GM19035 (cell line): Measurements from ENCODE around the gene GPALPP1.
"Not testable (repeated sequence)": the region's sequence is repeated elsewhere in the genome, so short reads cannot be mapped to it uniquely, and the experiment has no call there.

Source experiments
- ATAC-seq: cut with Tn5 transposase; IDR thresholded peaks from one replicate; pipeline ENCODE4 v1.9.1; 2021; ENCODE audit not compliant: unreplicated experiment

GPALPP1 gene

DNA sequence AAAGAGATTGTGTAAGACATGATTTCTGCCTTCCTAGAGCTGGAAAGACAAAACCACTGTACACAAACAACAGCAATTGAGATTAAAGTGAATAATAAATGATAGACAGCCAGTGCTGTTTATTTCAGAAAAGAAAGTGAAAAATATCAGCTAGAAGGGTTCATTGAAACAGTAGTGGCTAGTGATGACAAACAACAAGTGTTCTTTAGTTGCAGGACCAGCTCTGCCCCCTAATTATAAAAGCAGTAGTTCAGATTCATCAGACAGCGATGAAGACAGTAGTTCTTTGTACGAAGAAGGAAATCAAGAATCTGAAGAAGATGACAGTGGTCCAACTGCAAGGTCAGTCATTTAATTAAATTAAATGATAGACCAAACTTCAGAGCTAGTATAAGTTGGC, 14.8 kb downstream of the GPALPP1 start:
- no peak for ATAC-seq

DNA sequence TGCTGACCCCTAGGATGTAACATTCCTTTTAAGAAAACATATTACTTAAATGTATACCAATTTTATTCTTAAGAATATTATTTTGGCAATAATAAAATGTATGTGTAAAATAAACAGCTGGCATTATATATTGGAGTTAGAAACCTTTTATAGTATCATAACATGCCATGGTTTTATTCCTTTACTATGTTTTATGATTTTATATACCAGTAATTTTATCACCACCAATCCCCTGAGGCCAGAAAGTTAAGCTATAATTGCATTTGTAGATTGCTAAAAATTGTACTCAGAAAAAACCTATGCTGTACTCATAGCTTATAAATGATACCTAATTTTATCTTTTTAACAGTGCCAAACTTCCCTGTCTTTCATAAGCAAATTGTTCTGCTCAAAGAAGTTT, 17.9 kb downstream of the GPALPP1 start:
- no peak for ATAC-seq

DNA sequence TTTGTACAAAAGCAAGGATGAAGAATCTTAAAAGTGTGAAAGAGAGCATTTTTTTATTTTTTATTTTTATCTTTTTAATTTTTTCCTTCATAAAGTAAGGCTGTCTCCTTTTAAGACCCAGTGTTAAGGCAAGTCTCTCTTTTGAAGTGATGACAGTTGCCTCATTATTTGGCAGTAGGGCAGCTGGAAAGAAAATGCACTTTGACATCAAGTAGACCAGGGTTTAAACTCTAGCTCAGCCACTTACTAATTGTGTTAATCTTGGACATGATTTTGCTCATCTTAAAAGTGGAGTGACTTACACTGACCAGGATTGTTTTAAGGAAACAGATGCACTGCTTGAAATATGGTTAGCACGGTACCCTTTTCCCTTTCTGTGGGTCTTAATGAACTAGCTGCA, 18.5 kb downstream of the GPALPP1 start:
- ATAC-seq, result no peak

DNA sequence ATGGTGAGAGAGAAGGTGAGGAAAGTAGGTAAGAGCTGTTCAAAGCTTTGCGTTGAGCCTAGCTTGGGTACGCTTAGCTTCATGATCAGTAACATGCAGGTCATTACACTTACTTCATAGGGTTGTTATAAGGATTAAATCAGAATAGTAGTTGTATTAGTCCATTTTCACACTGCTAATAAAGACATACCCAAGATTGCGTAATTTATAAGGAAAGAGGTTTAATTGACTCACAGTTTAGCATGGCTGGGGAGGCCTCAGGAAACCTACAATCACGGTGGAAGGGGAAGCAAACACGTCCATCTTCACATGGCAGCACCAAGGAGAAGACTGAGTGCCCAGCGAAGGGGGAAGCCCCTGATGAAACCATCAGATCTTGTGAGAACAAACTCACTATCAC, 21.9 kb downstream of the GPALPP1 start:
- no peak for ATAC-seq

DNA sequence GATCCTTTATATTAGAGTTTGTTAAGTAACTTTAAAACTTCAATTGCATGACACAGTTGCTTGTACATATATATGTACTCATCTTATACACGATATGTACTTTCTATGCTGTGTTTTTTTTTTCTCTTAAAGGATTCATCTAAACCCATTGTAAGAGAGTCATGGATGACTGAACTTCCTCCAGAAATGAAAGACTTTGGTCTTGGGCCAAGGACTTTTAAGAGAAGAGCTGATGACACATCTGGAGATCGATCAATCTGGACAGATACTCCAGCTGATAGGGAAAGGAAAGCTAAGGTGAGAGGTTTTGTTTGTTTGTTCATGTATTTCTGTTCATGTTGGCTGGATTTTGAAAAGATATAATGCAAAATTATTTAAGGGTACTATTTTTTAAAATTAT, 26.0 kb downstream of the GPALPP1 start:
- no peak for ATAC-seq

DNA sequence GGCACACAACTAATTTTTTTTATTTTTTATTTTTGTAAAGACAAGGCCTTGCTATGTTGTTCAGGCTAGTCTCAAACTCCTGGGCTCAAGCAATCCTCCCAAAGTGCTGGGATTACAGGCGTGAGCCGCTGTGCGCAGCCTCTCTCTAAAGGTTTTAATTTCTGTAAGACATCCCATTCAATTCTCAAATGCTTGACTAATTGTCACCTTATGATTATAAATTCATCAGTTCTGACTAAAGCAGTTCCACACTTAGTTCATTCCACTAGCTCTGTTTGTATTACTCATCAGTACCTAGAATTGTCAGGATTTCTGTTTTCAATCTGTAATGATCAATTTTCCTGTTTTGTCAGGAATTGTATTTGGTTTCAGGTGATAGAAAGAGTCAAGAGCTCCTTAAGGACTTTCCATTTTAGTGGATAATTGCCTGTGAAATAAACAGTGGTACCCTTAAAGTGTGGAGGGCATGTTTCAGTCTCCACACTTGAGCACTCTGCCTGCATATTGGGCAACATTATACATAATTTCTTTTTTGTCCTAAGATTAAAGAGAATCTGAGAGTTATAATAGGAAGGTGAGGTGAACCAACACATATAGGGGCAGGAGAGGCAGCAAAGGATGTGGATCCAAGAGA, 27.6 kb downstream of the GPALPP1 start:
- no peak for ATAC-seq

DNA sequence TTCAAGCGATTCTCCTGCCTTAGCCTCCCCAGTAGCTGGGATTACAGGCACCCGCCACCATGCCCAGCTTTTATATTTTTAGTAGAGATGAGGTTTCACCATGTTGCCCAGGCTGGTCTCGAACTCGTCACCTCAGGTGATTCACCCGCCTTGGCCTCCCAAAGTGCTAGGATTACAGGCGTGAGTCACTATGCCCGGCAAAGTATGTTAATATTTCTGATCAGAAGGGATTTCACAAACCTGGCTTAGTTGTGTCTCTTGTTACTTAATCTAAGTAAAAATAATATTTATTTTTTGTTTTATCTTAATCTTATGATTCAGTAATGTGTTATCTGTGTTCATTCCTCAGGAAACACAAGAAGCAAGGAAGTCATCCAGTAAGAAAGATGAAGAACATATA, 30.6 kb downstream of the GPALPP1 start:
- ATAC-seq, result not testable (repeated sequence)

DNA sequence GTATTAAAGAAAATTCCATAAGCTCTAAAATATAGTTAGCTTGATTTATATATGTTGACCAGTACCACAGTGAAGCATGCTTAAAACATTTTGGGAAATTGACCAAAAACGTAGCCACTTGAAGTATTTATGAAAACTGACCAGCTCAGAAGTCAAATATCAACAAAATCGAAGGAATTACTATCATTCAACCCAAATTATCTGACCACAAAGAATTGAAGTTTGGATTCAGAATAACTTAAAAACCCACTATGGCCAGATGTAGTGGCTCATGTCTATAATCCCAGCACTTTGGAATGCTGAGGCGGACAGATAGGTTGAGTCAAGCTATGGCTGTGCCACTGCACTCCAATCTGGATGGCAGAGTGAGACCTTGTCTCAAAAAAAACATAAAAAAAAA, 31.9 kb downstream of the GPALPP1 start:
- no peak for ATAC-seq

DNA sequence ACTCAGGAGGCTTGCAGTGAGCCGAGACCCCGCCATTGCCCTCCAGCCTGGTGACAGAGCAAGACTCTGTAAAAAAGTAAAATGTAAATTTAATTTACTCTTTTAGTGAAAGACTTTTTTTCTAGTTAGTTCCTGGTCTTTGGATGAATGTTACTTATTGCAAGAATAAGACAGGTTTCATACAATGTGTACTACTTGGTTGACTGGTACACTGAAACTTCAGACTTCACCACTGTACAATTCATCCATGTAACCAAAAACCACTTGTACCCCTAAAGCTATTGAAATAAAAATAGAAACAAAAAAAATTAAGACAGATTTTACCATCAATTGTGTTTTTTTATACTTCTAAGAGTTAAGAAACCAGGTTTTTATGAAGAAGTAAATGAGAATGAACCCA, 35.5 kb downstream of the GPALPP1 start:
- ATAC-seq, result no peak

DNA sequence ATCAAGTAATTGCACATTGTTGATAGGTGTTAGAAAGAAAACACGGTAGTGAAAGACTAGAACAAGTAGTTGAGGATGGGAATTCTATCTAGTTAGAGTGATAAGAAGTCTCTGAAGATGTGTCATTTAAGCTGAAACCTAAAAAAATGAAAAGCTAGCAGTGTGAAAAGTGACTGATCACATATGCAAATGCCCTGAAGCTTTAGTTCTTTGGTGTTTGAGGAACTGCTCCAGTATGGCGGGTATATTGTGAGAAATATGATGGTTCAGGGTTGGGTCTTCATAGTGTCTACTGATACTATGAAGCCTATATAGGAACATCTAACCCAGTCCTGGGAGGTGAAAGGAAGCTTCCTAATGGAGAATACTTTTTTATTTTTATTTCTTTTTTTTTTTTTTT, 45.0 kb downstream of the GPALPP1 start:
- ATAC-seq, result no peak

DNA sequence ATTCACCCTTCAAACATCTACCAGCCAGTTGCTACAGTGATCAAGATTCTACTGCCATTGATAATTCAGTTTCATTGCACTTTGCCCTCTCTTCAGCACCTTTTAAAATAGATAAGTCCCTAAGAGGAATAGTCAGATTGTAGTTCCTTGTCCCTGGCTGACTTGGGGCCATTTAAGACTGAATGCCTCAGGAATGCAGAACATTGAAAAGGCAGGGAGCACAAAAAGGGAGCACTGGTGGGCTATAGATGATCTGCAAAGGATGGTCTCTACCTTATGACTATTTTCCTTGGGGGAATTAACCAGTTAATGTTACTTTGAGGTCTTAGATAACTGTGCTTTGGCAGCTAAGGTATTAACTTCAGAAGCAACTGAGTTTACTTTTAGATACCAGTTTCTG, 46.9 kb downstream of the GPALPP1 start:
- ATAC-seq, result no peak

DNA sequence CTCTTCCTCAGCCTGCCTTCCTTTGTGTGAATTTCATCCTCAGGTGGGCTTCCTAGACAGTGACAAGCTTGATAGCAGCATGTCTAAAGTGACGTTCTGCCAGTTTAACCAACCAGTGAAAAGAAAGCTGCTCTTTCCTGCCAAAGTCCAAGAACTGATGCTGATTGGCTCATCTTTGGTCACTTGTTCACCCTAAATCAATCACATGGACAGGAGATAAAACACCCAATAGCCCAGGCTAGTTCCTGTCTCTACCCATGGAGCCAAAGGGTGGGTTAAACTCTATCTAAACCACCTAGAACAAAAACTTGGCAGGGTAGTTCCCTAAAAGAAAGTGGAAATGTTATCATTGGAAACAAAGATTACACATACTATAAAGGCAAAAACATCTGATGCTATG, 50.8 kb downstream of the GPALPP1 start:
- ATAC-seq, result no peak

DNA sequence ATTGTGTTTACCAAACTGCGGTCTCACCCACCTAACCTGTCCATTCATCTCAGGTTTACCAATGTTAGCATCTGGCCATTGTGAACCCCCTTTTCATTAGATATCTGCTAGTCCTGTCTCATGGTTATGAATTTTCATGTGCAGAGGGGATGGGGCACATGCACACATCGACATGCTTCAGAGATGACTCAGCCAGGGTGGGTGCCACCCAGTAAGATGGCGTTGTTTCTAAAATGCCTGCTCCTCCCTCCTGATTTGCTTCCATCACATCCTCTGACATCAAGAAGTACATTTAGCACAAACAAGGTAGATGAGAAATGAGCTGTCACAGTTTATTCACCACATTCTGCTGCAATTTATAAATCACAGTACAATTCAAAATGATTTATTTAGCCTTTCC, 51.3 kb downstream of the GPALPP1 start:
- no peak for ATAC-seq

DNA sequence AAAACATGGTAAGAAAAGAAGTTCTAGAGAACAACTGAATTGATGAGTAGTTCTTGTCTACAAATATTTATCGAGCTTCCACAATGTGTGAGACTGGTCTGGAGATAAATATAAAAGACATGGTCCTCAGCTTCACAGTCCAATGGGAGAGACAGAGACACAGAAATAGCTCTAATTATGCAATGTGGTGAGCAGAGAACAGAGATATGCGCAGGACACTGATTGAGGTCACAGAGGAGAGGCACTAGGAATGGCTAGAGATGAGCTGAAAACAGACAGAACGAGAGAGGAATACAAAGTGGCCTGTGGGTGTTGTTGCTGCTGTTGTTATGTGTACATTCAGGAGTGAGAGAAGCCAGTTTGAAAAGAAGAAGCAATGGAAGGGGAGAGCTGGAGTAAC, 53.2 kb downstream of the GPALPP1 start:
- ATAC-seq, result no peak

DNA sequence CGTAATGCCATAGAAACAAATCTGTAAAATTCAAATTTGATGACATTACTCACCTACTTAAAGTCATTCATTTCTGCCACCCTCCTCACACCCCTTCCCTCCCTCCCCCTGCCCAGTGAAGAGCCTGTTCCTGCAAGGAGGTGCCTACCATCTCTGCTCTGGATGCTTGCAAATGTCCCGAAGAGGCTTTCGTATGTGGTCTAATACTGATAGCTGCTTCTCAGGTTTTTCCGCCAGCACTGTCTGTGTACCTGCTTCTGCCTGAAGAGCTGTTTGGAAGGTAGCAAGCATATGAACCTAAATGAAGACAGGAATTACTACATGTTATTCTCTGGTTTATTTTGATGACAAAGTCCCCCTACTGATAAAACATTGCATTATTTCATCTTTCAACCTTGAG, 57.1 kb downstream of the GPALPP1 start:
- ATAC-seq, result no peak

DNA sequence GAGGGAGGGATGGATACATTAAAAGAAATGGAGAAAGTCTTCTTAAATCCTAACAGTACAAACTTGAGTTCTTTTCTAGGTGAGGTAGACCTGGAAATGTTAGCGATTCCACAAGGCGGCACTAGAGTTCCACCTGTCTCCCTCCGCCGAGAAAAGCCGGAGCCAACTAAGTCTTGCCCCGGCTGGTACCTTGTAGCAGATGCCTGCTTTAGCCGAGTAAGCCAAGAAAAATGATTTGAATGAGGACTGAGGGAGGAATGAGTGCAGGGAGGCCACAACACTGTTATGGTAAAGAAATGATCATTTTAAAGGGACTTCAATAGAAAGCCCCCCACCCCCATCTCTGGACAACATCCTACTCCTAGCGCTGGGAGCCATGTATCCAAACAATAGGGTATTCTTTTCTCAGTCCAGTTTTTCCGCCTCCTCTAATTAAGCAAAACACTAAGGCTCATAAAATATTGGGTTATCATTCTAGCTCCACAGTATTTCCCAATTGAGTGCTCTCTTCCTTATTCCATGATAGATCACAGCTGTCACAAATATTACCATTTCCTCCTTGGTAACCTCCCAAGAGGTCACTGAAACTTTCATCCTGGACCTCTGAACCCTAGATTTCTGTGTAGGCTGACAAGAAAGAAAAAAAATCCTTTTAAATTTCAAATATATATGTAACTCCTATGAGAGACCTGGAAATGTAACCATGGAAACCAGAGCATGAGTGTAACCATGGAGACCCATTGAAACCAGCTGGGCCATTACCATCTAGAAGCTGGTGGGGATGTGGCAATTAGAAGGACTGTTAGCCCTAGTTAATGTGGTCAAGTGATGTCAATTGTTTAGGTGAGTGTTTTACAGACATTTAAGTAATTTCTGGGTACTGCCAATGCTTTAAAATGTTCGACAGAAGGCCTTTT, 58.3 kb downstream of the GPALPP1 start:
- ATAC-seq, result peak; percentile 75

DNA sequence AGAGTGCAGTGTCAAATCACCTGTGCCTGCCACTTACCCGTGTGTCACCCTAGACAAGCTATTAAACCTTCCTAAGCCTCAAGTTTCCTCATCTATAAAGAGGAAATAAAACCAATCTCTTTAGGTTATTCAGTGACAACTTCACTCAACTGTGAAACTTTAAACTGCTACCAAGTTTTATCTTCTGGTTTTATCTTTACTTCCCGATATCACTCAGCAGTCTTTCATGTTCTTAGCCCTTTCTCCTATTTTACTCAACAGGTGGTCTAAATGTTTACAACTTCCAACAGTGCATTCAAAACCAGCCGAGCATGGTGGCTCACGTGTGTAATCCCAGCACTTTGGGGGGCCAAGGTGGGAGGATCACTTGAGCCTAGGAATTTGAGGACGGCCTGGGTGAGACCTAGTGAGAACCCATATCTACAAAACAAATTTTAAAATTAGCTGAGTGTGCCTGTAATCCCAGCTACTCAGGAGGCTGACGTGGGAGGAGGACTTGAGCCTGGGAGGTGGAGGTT, 59.6 kb downstream of the GPALPP1 start:
- no peak for ATAC-seq

DNA sequence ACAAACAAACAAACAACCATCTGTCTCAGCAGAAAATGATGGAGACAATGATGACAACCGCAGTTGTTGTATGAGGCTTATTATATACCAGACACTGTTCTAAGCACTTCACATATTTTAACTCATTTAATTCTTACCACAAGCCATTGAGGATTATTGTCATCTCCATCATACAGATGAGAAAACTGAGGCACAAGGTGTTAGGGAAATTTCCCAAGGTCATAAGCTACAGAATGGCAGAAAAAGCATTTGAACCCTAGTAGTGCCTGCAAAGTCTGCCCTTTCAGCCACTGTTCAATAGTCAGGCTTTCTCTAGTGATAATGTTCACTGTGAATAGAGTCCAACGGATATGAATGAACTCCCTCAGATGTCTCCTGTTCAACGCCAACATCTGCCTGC, 60.1 kb downstream of the GPALPP1 start:
- no peak for ATAC-seq

DNA sequence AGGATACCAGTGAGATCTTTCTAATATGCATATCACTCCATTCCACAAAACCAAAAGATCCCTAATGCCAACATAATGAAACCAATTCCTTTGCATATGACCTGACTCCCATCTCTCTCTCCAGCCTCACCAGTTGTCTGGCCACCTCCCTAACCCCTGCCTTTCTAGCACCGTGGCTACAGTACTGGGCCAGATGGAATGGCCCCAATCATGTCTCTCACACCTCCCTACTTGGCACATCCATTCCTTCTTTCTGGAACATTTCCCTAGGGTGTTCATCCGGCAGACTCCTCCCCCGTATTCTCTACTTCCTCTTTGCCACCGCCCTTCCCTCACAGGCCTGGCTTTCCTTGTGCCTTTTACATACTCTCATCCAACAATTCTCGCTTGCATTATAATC, 62.0 kb downstream of the GPALPP1 start:
- no peak for ATAC-seq

DNA sequence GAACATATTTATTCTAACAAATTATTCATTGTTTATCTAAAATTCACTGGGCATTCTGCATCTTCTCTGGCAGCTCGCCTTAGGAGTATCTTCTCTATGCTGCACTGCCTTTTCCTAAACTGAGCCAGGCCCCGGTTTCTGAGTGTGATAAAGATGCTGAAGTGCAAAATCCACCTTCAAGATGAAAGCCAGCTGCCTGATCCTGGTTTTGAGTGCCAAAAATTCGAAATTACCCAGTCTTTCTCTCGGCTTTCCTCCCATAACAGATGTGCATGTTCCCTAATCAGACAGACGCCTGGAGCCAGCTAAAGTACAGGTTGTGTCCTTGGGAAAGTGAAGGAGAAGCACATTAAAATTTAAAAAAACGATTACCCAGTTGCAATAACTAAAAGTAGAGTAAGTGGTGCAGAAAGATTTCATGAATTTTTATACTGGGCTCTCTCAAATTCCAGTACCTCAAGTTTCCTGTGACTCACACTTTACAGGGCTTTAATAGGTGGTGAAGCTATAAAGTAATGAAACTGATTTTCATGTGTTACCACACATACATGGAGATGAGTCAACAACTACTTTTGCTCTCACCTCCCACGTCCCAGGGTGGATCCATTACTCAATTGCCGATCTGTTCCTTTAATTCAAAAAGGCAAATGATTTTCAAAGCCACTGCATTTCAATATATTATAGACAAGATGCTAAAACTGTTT, 66.0 kb downstream of the GPALPP1 start:
- no peak for ATAC-seq

DNA sequence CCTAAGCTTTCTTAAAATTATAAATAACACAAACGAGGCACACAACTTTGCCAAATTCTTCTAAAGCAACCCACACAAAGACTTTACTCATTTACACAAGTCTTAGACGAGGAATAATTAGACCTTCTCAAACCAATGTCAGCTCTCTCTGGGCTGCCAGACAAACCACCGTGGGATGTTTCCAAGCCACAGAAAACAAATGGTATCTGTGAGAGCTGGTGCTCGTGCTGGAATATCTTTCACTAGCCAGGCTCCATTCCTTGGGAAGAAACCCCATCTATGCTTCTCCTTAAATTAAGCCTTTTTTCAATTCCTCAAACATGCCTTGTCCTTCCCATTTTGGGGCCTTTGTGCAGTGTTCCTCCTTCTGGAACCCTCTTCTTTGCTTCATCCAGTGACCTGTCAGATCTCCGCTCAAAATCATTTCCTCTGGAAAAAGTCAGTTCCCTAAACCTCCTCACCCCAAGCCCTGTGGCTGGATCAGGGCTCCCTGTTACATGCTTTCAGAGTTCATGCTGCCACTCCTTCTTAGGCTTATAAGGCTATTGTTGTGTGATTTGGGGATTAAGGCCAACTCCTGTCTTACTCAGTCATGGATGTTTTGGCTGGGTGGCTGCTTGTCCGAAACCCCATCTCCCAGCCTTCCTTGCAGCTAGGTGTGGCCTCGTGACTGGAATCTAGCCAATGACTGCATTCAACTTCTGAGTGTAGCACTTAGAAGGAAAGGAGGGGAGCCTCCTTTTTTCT, 66.7 kb downstream of the GPALPP1 start:
- no peak for ATAC-seq
